OCI-LY3 (cell line): ENCODE data around the gene SLX4.
A peak's percentile ranks its signal among the peaks of the same experiment; 100 is the strongest.

ENCODE experiments used
- H2AFZ ChIP-seq: fragments of 200-600, 300-600 bp; shearing (Covaris generic); 2 replicates; pipeline ENCODE4 v1.6.0; 2014; ENCODE audit warnings: antibody characterized with exemption, low read depth, low read length
- H3K27ac ChIP-seq: fragments of 200-600, 300-600 bp; sonication (generic); 2 replicates; pipeline ENCODE4 v1.5.1; 2014; ENCODE audit warnings: mild to moderate bottlenecking, low read length, moderate library complexity, mixed read lengths
- H3K27me3 ChIP-seq: fragments of 200-600, 300-600 bp; sonication (generic); 2 replicates; pipeline ENCODE4 v1.6.1; 2014; ENCODE audit warnings: low read depth, low read length, mixed read lengths
- H3K36me3 ChIP-seq: fragments of 200-600, 300-600 bp; sonication (generic); replicated peaks from 2 replicates; pipeline ENCODE3; 2014; ENCODE audit warnings: low read depth, low read length, mixed read lengths
- H3K4me1 ChIP-seq: fragments of 300-600, 200-600 bp; sonication (generic); 2 replicates; pipeline ENCODE4 v1.6.1; 2014; ENCODE audit warnings: low read length, mixed read lengths
- H3K4me2 ChIP-seq: fragments of 200-600, 300-600 bp; sonication (generic); 2 replicates; pipeline ENCODE4 v1.6.1; 2014; ENCODE audit warnings: low read length, mixed read lengths
- H3K4me3 ChIP-seq: fragments of 300-600, 200-600 bp; sonication (generic); 2 replicates; pipeline ENCODE4 v1.5.1; 2014; ENCODE audit warnings: antibody characterized with exemption, mild to moderate bottlenecking, low read length, moderate library complexity
- H3K79me2 ChIP-seq: fragments of 300-600, 200-600 bp; shearing (Covaris generic); 2 replicates; pipeline ENCODE4 v1.6.1; 2014; ENCODE audit warnings: mild to moderate bottlenecking, low read length, mixed read lengths
- H3K9ac ChIP-seq: fragments of 300-600, 200-600 bp; shearing (Covaris generic); 2 replicates; pipeline ENCODE4 v1.6.0; 2014; ENCODE audit warnings: mild to moderate bottlenecking, low read length, moderate library complexity
- H3K9me3 ChIP-seq: fragments of 200-600, 300-600 bp; shearing (Covaris generic); 2 replicates; pipeline ENCODE4 v1.6.1; 2014; ENCODE audit warnings: low read length, mixed read lengths; ENCODE audit not compliant: insufficient read depth
- H4K20me1 ChIP-seq: fragments of 200-600, 300-600 bp; sonication (generic); 2 replicates; pipeline ENCODE4 v1.6.1; 2016; ENCODE audit warnings: low read length, mixed read lengths; ENCODE audit not compliant: insufficient read depth
- EZH2phosphoT487 ChIP-seq: fragments of 200-600 bp; shearing (Covaris generic); IDR thresholded peaks from 2 replicates; pipeline ENCODE4 v1.6.1; 2018; ENCODE audit warnings: antibody characterized with exemption, mixed run types, low read depth
- TF ChIP-seq, protein P1 (sequence below): fragments of 200-600, 300-600 bp; sonication (generic); IDR thresholded peaks from 2 replicates; pipeline ENCODE4 v1.5.1; 2014; ENCODE audit warnings: antibody characterized with exemption, low read length, low read depth

The SLX4 gene

DNA sequence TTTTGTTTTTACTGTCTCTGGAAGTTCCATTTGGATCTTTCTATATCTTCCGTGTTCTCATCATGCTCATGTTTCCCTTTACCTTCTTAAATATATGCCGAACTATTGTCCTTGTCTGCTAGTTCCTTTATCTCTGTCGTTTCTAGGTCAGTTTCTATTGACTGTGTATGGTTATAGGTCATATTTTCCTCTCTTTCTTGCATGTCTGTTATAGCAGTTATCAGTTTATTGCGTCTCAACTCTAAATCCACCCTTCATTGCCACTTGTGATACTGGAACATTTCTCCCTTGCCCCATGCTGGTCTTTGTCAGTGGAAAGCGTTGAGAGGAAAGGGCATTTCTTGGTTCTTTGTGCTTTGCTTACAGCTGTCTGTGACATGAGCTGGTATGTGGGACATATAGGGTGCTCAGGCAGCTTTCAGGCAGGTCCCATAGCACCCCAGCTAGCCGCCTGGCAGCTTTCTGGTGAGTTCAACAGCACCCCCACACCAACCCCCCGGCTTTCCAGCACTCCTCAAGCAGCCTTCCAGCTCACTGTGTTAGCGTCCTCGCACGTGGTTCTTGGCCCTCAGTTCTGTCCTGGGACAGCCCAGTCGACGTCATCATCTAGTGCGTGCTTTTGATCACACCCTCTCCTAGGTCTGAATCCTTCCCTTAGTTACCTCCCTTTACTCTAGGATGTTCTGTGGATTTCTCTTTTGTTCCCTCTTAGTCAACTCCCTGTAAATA, 27.7 kb upstream of the SLX4 start:
- Histone ChIP-seq H3K79me2 (no peaks in the 10 kb centered on the region), H3K36me3 (no peaks in the 10 kb centered on the region), H3K4me1 (peaks cover 10% of the 10 kb centered on the region), H3K27me3 (no peaks in the 10 kb centered on the region), H3K9me3 (no peaks in the 10 kb centered on the region), H2AFZ (no peak overlapping the region), H3K4me3 (no peak overlapping the region), H3K27ac (no peak overlapping the region), H4K20me1 (no peaks in the 10 kb centered on the region), H3K4me2 (no peak overlapping the region), H3K9ac (no peak overlapping the region)
- TF ChIP-seq, protein P1, sequence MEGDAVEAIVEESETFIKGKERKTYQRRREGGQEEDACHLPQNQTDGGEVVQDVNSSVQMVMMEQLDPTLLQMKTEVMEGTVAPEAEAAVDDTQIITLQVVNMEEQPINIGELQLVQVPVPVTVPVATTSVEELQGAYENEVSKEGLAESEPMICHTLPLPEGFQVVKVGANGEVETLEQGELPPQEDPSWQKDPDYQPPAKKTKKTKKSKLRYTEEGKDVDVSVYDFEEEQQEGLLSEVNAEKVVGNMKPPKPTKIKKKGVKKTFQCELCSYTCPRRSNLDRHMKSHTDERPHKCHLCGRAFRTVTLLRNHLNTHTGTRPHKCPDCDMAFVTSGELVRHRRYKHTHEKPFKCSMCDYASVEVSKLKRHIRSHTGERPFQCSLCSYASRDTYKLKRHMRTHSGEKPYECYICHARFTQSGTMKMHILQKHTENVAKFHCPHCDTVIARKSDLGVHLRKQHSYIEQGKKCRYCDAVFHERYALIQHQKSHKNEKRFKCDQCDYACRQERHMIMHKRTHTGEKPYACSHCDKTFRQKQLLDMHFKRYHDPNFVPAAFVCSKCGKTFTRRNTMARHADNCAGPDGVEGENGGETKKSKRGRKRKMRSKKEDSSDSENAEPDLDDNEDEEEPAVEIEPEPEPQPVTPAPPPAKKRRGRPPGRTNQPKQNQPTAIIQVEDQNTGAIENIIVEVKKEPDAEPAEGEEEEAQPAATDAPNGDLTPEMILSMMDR, result no peak
- TF ChIP-seq EZH2phosphoT487, result no peak

DNA sequence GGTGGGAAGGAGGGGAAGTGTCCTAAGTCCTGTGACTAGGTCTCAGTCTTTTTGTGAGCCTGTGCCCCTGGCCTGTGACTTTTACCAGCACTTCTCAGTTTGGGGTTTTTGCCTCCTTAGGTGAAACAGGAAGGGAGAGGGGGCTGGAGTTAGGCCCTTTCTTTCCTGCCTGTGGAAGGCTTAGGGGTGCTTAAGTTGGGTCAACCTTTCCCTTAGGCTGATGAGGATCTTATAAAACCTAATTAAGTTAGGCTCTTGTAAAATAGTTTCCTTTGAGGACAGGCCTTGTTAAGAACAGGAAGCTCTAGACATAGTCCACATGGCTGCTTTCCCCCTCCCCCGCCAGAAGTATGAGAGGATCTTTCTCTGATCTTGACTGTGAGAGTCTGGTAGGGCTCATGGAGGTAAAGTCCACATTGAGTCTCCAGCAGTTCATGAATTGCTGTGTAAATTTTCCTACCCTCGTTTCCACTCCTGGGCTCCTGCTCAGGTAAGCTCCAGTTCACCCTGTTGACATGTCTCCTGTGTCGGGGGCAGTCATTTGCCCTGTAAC, 26.0 kb upstream of the SLX4 start:
- TF ChIP-seq EZH2phosphoT487, result no peak
- TF ChIP-seq, protein P1, result no peak
- H3K4me3 ChIP-seq, result no peak overlapping the region
- no peaks in the 10 kb centered on the region for H3K27me3 ChIP-seq
- H3K79me2 ChIP-seq, result no peaks in the 10 kb centered on the region
- peak overlapping the region; percentile 5; the same call in 1 of the 2 replicates for H3K27ac ChIP-seq
- H3K36me3 ChIP-seq, result no peaks in the 10 kb centered on the region
- H3K4me1 ChIP-seq, result peaks cover 10% of the 10 kb centered on the region
- peak overlapping the region; percentile 2; the same call in 1 of the 2 replicates for H3K4me2 ChIP-seq
- no peaks in the 10 kb centered on the region for H3K9me3 ChIP-seq
- no peaks in the 10 kb centered on the region for H4K20me1 ChIP-seq
- peak overlapping the region; percentile 65; the same call in 1 of the 2 replicates for H2AFZ ChIP-seq
- H3K9ac ChIP-seq, result 0 out of 2 replicates have a peak overlapping the region, but pooled peaks have one; percentile 16

DNA sequence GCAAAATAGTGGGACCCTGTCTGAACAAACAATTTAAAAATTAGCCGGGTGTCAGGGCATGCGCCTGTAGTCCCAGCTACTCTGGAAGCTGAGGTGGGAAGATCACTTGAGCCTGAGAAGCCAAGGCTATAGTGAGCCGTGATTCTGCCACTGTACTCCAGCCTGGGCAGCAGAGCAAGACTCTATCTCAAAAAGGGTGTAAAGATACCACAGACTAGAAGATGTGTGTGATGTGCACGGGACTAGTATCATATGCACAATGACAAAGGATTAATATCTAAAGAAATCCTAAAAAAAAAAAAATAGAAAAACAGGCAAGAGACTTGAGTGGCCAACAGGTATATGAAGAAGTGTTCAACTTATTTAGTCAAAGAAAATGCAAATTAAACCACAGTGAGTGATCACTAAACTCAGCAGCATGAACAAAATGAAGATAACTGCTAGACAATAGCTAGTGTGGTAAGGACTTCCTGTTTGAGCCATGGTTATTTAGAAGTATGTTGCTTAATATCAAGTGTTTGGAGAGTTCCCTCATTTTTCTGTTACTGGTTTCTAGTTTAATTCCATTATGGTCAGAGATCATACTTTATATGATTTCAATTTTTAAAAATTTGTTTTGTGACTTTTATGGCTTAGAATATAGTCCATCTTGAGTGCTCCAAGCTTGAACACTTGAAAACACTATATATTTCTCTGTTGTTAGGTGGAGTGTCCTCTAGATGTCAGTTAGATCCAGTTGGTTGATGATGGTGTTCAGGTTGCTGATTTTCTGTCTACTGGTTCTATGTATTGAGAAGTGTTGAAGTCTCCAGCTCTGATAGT, 14.7 kb upstream of the SLX4 start:
- Histone ChIP-seq H3K27me3 (no peaks in the 10 kb centered on the region), H3K27ac (no peak overlapping the region), H3K4me2 (no peak overlapping the region), H2AFZ (no peak overlapping the region), H3K4me1 (peaks cover 8% of the 10 kb centered on the region), H3K79me2 (no peaks in the 10 kb centered on the region), H3K9me3 (no peaks in the 10 kb centered on the region), H4K20me1 (no peaks in the 10 kb centered on the region), H3K9ac (no peak overlapping the region), H3K4me3 (no peak overlapping the region), H3K36me3 (no peaks in the 10 kb centered on the region)
- TF ChIP-seq EZH2phosphoT487, result no peak
- TF ChIP-seq, protein P1, result peak; percentile 22; the same call in 1 of the 2 replicates

DNA sequence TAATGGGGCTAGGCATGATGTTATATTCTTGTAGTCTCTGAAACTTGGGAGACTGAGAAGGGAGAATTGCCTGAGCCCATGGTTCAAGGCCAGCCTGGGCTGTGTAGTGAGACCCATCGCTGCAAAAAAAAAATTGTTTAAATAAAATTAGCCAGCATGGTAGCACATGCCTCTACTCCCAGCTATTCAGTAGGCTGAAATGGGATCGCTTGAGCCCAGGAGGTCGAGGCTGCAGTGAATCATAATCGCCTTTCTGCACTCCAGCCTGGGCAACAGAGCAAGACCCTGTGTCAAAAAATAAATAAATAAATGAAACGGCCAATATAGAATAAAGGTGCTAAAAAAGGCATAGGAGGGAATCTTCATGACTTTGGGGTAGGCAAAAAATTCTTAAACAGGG, 13.9 kb upstream of the SLX4 start:
- no peaks in the 10 kb centered on the region for H3K9me3 ChIP-seq
- H3K36me3 ChIP-seq, result no peaks in the 10 kb centered on the region
- no peak overlapping the region for H3K4me3 ChIP-seq
- H4K20me1 ChIP-seq, result no peaks in the 10 kb centered on the region
- H3K27ac ChIP-seq, result no peak overlapping the region
- H3K9ac ChIP-seq, result no peak overlapping the region
- no peak overlapping the region for H3K4me2 ChIP-seq
- no peaks in the 10 kb centered on the region for H3K79me2 ChIP-seq
- peaks cover 8% of the 10 kb centered on the region for H3K4me1 ChIP-seq
- H3K27me3 ChIP-seq, result no peaks in the 10 kb centered on the region
- TF ChIP-seq EZH2phosphoT487, result no peak
- TF ChIP-seq, protein P1, result no peak
- no peak overlapping the region for H2AFZ ChIP-seq
